NCI-H526 treated with DMSO at 0.1 percent for 48 hours (cell line): ENCODE data around the gene FAM236D.
"Not testable (repeated sequence)": the region's sequence is repeated elsewhere in the genome, so short reads cannot be mapped to it uniquely, and the experiment has no call there.

Source experiments
- DNase-seq: peaks from one replicate; lab custom pipeline; 2025; lab: John Stamatoyannopoulos, UW

FAM236D gene

DNA sequence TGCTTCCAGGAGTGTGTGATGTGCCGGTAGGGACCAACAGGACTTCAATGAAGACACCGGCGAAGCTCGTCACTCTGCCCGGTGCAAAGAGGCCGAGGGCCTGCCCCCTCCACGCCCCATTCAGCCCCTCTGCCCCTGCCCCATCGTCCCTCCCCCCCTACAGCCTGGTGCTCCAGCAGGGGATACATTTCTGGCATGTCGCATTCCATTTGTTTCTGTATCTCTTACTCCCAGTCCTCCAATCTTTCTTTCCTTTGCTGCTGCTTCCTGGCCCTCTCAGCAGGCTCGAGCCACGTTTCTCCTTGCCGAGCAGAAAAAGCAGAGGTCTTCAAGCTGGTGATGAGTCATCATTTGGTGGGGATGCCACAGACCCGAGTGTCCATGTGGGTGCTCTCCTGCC is at the start of gene FAM236D:
FAM236D (minus strand) TSS at position 101 of the 400 bp plus-strand sequence; CDS start at position 1, 100 bp downstream.
- DNase-seq, result not testable (repeated sequence)

DNA sequence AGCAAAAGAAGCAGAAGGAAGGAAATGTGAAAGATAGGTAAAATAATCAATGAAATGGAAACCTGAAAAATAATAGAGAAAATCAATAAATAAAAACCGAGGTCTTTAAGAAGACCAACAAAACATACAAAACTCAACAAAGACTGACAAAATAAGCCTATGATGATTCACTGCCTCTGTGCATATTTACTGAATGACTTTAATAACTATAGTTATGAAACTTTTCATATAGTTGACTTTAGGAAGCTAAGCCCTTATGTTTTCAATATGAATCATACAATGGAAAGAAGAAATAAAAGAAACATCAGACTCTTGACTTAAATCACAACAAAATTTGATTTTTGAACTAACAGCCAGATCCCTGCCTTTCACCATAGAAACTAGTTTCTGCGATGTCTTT is 29.5 kb upstream of the FAM236D start:
- not testable (repeated sequence) for DNase-seq

- not testable (repeated sequence) for DNase-seq
Measured at GRCh38 chrX:72830701-72831100, 22.7 kb upstream of the FAM236D start.

- not testable (repeated sequence) for DNase-seq
Measured at GRCh38 chrX:72790390-72790789, 17.6 kb downstream of the FAM236D start.

- not testable (repeated sequence) for DNase-seq
Measured at GRCh38 chrX:72788142-72788541, 19.9 kb downstream of the FAM236D start.

- DNase-seq, result not testable (repeated sequence)
Measured at GRCh38 chrX:72783964-72784363, 24.0 kb downstream of the FAM236D start.

GRCh38 chrX:72783365-72783936 is 24.6 kb downstream of the FAM236D start:
- not testable (repeated sequence) for DNase-seq

DNA sequence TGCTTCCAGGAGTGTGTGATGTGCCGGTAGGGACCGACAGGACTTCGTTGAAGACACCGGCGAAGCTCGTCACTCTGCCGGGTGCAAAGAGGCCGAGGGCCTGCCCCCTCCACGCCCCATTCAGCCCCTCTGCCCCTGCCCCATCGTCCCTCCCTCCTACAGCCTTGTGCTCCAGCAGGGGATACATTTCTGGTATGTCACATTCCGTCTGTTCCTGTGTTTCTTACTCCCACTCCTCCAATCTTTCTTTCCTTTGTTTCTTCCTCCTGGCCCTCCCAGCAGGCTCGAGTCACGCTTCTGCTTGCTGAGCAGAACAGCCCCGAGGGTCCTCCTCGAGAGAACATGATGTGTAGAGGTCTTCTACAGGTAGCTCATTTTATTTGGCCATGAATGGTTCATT is 25.4 kb downstream of the FAM236D start, which contains the start of gene FAM236B:
FAM236B (minus strand) TSS at position 101 of the 400 bp plus-strand sequence; CDS start at position 1, 100 bp downstream.
- not testable (repeated sequence) for DNase-seq

- DNase-seq, result not testable (repeated sequence)
Measured at GRCh38 chrX:72778146-72778545, 29.9 kb downstream of the FAM236D start.

DNA sequence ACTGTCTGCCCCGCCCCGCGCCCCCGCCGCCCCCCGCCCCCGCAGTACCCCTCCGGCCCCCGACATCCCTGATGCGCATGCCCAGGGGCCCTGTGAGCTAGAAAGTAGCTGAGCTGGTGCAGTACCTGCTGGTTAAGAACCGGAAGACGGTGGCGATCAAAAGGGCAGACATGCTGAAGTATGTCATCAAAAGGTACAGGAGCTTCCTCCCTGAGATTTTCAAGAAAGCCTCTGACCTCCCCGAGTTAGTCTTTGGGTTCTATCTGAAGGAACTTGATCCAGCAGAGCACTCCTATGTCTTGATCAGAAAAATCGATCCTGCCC is 30.6 kb downstream of the FAM236D start:
- not testable (repeated sequence) for DNase-seq

DNA sequence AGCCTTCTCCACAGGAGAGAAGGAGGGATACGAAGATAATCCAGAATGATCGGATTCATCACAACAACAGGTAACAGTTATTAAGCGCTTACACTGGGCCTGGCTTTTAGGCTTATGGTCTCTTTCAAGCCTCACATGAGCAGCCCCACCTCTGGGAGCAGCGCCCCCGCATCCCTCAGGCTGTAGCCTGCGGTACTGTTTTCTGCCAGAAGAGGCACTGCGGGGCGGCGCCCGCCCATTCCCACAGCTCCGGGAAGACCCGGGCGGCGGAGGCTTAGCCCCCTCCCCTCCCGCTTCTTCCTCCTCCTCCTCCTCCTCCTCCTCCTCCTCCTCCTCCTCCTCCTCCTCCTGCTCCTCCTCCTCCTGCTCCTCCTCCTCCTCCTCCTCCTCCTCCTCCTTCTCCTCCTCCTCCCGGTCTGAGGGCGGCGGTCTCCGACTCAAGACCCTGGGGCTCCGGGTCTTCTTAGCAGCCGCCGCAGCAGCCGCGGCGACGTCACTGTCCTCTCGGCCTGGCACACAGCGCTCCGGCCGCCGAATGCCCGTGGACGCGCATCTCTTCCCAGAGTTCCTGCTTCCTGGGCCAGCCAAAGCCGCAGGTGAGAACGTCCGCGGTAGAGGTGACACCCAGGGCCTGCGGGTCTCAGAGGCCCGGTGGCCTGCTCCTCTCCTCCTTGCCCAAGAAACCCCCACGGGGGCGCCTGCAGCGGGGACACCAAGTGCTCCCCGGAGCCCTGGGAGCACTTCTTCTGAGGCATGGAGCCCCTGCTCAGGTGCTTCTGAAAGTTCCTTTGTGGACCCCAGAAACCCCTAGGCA is 31.1 kb downstream of the FAM236D start, which contains the start of gene DMRTC1B:
DMRTC1B (plus strand) TSS at position 238 of the 814 bp plus-strand sequence. CDS start 68,246 bp downstream, outside the sequence.
- not testable (repeated sequence) for DNase-seq

GRCh38 chrX:72760454-72760853 is 47.6 kb downstream of the FAM236D start:
- DNase-seq, result not testable (repeated sequence)
